GM20000 (cell line): ENCODE results near the gene NAA10.

Source experiments
- DNase-seq: peaks from one replicate; pipeline ENCODE4 v3.0.0; 2012; ENCODE audit warnings: low spot score
- TF ChIP-seq, protein P1 (sequence below): IDR thresholded peaks from 2 replicates; pipeline ENCODE4 v1.5.1; 2012; ENCODE audit warnings: mild to moderate bottlenecking, control low read depth; ENCODE audit errors: extremely low read depth, missing control alignments

The NAA10 gene

DNA sequence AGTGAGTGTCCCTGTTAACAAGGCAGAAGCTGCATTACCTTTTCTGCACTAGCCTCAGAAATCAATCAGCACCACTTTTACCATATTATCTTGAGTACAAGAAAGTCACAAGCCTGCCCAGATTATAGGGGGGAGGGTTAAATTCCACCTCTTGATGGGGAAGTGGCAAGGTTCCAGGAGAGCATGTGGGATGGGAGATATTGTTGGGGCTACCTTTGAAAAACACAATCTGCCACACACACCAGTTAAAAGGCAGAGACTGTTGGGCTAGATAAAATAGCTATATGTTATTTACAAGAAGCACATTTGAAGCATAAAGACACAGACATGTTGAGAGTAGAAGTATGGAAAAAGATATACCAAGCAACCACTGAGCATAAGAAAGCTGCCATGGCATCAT, 36.9 kb downstream of the NAA10 start:
- TF ChIP-seq, protein P1, sequence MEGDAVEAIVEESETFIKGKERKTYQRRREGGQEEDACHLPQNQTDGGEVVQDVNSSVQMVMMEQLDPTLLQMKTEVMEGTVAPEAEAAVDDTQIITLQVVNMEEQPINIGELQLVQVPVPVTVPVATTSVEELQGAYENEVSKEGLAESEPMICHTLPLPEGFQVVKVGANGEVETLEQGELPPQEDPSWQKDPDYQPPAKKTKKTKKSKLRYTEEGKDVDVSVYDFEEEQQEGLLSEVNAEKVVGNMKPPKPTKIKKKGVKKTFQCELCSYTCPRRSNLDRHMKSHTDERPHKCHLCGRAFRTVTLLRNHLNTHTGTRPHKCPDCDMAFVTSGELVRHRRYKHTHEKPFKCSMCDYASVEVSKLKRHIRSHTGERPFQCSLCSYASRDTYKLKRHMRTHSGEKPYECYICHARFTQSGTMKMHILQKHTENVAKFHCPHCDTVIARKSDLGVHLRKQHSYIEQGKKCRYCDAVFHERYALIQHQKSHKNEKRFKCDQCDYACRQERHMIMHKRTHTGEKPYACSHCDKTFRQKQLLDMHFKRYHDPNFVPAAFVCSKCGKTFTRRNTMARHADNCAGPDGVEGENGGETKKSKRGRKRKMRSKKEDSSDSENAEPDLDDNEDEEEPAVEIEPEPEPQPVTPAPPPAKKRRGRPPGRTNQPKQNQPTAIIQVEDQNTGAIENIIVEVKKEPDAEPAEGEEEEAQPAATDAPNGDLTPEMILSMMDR: no peak
- DNase-seq: no peak

DNA sequence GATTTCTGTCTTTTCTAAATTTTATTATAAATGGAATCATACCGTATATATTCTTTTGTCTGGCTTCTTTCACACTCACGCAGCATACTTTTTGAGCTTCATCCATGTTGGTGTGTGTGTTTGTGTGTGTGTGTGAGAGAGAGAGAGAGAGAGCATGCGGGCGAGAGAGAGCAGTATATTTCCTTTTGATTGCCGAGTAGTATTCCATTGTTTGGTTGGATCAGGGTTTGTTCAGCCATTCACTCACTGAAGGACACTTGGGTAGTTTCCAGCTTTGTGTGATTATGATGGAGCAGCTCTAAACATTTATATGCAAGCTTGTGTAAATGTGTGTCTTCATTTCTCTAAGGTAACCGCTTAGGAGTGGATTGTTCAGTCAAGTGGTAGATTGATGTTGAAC, 45.7 kb downstream of the NAA10 start:
- DNase-seq: no peak
- TF ChIP-seq, protein P1: no peak

DNA sequence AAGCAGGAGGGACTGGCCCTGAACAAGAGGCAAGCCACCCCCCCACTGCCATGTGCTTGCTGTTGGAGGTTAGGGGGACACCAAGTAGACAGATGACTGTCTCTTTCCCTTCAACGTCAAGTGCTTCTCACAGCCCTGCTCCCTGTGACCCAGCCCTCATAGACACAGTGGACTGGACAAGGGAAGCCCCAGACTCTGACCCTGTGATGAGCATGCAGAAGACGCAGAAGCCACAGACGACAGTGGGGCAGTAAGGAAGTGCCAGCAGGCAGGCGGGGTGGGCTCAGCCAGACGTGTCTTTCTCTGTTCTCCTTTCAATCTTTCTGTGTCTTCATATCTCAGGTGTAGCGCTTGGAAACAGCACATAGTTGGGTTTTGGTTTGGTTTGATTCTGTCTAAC, 46.5 kb downstream of the NAA10 start:
- TF ChIP-seq, protein P1: no peak
- DNase-seq: no peak

DNA sequence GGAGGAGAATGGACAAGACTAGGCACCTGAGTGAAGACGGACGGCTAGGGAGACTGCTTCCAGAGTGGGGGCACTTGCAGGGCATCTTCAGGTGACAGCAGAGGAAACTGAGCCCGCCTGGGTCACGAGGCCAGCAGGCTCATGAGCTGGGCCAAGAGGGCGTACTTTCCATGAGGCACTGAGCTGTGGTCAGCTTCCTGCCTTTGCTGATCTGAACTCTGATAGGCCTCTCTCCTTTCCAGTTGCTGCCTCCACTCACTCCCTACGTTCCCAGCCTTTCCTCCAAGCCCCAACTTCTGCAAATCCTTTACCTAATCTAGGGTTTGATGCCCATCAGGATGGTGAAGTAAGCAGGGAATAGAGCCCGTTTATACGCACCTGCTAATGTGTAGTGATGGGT, 47.5 kb downstream of the NAA10 start:
- no peak for DNase-seq
- TF ChIP-seq, protein P1: no peak

DNA sequence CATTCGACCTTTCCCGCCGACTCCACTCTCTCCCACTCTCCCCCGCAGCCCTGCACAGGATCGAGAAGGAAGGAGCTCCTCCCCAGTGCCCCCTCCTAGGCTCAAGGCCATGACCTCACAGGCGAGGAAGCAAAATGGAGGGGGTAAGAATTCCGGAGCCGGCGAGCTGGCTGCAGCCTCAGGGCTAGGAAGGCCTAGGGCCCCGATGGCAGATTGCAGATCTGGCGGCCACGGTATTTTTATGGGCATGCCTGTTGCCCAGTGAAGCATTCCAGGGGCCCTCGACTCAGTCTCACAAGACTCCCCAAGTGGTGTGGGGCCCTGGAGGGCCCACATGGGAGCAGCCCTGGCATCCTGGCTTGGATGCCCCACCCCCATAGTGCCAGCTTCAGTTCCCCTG, 47.9 kb downstream of the NAA10 start:
- TF ChIP-seq, protein P1: no peak
- DNase-seq: no peak

DNA sequence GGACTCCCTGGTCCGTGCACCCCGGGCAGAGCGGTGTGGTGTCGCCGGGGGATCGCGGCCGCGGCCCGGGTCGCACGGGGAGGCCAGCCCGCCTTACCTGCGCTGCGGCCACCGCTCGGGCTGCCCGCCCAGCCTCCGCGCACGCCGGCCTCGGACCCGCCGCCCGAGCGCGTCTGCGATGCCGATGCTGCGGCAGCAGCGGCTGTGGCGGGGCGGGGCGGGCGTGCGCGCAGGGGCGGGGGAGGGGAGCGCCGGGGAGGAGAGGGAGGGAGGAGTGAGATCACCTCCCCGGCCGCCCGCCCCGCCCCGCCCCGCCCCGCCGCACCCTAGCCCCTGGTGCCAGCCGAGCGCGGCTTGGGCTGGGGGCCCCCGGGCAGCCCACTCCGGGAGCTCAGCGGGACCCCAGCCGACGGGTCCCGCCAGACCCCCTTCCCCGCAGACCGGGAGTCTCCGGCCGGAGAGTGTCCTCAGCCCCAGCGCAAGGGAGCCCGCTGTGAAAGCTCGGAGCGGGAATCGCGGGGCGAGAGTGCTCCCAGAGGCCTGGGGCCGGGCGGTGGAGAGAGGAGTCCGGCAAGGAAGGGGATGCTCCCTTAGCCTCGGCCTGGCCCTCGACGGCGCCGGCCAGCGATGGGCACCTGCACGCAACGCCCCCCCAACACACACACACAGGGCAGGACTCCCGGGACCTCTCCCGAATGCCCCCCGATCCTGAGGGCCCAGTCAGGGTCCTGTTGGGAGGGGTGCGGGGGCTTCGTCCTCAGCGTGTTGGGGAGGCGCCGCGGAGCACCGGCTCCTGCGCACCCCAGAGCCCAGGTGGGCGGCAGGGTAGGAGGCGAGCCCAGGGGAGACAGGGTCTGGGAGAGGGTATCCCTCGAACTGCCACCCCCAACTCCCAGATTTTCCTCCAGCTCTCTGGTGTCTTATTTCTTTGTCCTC, 48.6 kb downstream of the NAA10 start, which contains the start of gene L1CAM:
L1CAM (minus strand) TSS at position 206 of the 936 bp plus-strand sequence. CDS start 10,337 bp downstream, outside the sequence.
- DNase-seq: peak; percentile 52
- TF ChIP-seq, protein P1: no peak

DNA sequence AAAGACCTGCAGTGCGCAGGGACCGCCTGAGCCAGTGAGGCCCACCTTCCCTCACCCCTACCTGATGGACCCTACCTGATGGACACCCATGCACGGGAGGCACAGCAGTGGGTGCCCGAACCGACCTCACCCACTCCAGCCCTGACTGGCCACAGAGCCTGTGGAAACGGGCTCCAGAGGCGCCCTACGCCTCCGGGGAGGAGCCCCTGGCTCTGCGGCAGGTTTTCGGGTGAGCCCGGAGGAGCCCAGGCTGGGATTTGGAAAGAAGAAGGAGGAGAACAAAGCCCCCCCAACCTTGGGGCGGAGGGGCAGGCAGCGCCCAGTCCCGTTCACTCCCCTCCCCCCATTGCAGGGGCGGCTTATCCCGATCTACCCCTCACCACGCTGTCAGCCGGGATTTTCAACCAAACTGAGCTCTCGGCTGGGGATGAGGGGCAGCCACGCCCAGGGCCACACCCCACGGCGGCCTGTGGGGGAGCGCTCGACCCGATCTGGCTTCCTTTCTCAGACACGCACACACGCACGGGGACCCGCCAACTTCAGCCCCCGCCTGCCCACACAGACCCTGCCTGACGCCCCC, 49.5 kb downstream of the NAA10 start:
- no peak for DNase-seq
- TF ChIP-seq, protein P1: no peak
